ENCODE measurements around the gene DCTPP1.
"Not testable (repeated sequence)": the region's sequence is repeated elsewhere in the genome, so short reads cannot be mapped to it uniquely, and the experiment has no call there.

GRCh38 chr16:30452709-30453580, 23.1 kb upstream of the DCTPP1 start:
- not testable (repeated sequence) for TF ChIP-seq SRSF1 (optimal IDR thresholded peaks at IDR 0.05; ENCODE audit: low read depth, low read length); ZNF530 (CRISPR knock-in tag; IDR thresholded peaks at IDR 0.05; ENCODE audit: low read depth); MIER3 (CRISPR knock-in tag; IDR thresholded peaks at IDR 0.05; ENCODE audit: borderline replicate concordance); CTCF (CRISPR knock-in tag; IDR thresholded peaks at IDR 0.05)
- peak; percentile 91 for TF ChIP-seq ZBTB20 (CRISPR knock-in tag; IDR thresholded peaks at IDR 0.05; ENCODE audit: borderline replicate concordance, low read depth)
- 0 out of 2 replicates have a peak, but pooled peaks have one; percentile 21 for TF ChIP-seq ZNF891 (CRISPR knock-in tag; IDR thresholded peaks at IDR 0.05)
- TF ChIP-seq, protein P1, sequence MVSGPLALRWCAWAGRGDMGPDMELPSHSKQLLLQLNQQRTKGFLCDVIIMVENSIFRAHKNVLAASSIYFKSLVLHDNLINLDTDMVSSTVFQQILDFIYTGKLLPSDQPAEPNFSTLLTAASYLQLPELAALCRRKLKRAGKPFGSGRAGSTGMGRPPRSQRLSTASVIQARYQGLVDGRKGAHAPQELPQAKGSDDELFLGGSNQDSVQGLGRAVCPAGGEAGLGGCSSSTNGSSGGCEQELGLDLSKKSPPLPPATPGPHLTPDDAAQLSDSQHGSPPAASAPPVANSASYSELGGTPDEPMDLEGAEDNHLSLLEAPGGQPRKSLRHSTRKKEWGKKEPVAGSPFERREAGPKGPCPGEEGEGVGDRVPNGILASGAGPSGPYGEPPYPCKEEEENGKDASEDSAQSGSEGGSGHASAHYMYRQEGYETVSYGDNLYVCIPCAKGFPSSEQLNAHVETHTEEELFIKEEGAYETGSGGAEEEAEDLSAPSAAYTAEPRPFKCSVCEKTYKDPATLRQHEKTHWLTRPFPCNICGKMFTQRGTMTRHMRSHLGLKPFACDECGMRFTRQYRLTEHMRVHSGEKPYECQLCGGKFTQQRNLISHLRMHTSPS (CRISPR knock-in tag; IDR thresholded peaks at IDR 0.05; ENCODE audit: low read depth), result not testable (repeated sequence)

All from HepG2 (cell line).